Astrocyte (in vitro differentiated cells and primary cell): ENCODE results near the gene MBOAT7.

Source experiments
- CTCF ChIP-seq: IDR thresholded peaks from 2 replicates; pipeline ENCODE4 v1.5.1; 2011; ENCODE audit warnings: low read depth, mild to moderate bottlenecking, inconsistent platforms, low read length, moderate library complexity; ENCODE audit not compliant: insufficient read depth
- EZH2 ChIP-seq: IDR thresholded peaks from 2 replicates; pipeline ENCODE4 v1.6.1; 2012; ENCODE audit warnings: mild to moderate bottlenecking, low read length, inconsistent platforms; ENCODE audit not compliant: insufficient read depth

GRCh38 chr19:54186351-54186750 is 3.0 kb downstream of the MBOAT7 start:
- TF ChIP-seq EZH2 (no peak), CTCF (no peak)
